ENCODE measurements around the gene MAP3K5.

- TF ChIP-seq POLR2AphosphoS5 (IDR thresholded peaks at IDR 0.05; ENCODE audit: low read depth, low read length) (no peak), SIN3A (IDR thresholded peaks at IDR 0.05; ENCODE audit: borderline replicate concordance, insufficient read depth, low read depth, low read length) (no peak)
- TF ChIP-seq, protein P1, sequence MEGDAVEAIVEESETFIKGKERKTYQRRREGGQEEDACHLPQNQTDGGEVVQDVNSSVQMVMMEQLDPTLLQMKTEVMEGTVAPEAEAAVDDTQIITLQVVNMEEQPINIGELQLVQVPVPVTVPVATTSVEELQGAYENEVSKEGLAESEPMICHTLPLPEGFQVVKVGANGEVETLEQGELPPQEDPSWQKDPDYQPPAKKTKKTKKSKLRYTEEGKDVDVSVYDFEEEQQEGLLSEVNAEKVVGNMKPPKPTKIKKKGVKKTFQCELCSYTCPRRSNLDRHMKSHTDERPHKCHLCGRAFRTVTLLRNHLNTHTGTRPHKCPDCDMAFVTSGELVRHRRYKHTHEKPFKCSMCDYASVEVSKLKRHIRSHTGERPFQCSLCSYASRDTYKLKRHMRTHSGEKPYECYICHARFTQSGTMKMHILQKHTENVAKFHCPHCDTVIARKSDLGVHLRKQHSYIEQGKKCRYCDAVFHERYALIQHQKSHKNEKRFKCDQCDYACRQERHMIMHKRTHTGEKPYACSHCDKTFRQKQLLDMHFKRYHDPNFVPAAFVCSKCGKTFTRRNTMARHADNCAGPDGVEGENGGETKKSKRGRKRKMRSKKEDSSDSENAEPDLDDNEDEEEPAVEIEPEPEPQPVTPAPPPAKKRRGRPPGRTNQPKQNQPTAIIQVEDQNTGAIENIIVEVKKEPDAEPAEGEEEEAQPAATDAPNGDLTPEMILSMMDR (IDR thresholded peaks at IDR 0.05), result no peak
- TF ChIP-seq, protein P2, sequence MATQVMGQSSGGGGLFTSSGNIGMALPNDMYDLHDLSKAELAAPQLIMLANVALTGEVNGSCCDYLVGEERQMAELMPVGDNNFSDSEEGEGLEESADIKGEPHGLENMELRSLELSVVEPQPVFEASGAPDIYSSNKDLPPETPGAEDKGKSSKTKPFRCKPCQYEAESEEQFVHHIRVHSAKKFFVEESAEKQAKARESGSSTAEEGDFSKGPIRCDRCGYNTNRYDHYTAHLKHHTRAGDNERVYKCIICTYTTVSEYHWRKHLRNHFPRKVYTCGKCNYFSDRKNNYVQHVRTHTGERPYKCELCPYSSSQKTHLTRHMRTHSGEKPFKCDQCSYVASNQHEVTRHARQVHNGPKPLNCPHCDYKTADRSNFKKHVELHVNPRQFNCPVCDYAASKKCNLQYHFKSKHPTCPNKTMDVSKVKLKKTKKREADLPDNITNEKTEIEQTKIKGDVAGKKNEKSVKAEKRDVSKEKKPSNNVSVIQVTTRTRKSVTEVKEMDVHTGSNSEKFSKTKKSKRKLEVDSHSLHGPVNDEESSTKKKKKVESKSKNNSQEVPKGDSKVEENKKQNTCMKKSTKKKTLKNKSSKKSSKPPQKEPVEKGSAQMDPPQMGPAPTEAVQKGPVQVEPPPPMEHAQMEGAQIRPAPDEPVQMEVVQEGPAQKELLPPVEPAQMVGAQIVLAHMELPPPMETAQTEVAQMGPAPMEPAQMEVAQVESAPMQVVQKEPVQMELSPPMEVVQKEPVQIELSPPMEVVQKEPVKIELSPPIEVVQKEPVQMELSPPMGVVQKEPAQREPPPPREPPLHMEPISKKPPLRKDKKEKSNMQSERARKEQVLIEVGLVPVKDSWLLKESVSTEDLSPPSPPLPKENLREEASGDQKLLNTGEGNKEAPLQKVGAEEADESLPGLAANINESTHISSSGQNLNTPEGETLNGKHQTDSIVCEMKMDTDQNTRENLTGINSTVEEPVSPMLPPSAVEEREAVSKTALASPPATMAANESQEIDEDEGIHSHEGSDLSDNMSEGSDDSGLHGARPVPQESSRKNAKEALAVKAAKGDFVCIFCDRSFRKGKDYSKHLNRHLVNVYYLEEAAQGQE (IDR thresholded peaks at IDR 0.05; ENCODE audit: insufficient read depth in 1 of 2, low read depth in 2 of 2, low read length in 1 of 2), result no peak
Measured at GRCh38 chr6:136523196-136523595, 269.1 kb downstream of the MAP3K5 start.

All from Panc1 (cell line).